B cell (primary cell): ENCODE measurements around the gene ATF7IP2.

Experiments
- EZH2 ChIP-seq: IDR thresholded peaks from 2 replicates; pipeline ENCODE4 v1.6.1; 2012; ENCODE audit warnings: borderline replicate concordance, low read depth, mild to moderate bottlenecking, moderate library complexity, low read length; ENCODE audit not compliant: insufficient read depth, poor library complexity, severe bottlenecking
- TF ChIP-seq, protein P1 (sequence below): fragments of 200-600 bp; IDR thresholded peaks from one replicate; pipeline ENCODE4 v1.8.0; 2022; ENCODE audit warnings: antibody characterized with exemption, mild to moderate bottlenecking

DNA sequence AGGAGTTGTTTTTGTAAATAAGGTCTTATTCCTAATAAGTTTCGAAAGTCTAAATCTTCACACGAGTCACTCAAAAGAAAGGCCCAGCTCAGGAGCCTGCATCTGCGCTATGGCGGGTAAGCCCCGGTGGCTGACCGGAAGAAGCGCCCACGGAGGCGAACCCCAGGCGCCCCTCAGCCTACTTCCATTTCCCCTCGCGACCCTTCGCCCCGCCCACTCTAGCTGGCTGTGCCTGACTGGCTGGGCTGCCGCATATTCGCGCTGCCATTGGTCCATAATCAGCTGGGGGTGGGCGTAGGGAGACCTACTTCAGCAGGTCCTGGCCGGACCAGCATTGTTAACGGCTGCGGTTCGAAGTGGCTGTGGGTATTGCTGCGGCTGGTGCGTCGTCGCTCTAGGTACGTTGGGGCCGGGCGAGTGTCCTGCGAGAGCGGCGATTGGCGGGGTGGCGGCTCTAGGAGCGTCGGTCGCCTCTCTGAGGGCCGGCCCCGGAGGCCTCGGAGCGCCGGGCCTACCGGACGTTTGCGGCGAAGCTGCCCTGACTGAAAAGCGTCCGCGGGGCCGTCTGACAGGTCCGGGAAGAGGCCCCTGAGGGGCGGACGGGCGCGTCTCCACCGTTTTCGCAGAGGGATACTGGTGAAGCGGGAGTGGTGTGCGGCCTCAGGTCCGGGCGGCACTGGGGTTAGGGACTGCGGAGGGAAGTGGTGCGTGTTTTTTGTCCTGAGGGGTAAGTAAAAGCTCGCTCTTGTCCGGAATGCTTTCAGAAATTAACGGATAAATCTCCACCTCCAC, at the start of gene ATF7IP2:
- TF ChIP-seq, protein P1, sequence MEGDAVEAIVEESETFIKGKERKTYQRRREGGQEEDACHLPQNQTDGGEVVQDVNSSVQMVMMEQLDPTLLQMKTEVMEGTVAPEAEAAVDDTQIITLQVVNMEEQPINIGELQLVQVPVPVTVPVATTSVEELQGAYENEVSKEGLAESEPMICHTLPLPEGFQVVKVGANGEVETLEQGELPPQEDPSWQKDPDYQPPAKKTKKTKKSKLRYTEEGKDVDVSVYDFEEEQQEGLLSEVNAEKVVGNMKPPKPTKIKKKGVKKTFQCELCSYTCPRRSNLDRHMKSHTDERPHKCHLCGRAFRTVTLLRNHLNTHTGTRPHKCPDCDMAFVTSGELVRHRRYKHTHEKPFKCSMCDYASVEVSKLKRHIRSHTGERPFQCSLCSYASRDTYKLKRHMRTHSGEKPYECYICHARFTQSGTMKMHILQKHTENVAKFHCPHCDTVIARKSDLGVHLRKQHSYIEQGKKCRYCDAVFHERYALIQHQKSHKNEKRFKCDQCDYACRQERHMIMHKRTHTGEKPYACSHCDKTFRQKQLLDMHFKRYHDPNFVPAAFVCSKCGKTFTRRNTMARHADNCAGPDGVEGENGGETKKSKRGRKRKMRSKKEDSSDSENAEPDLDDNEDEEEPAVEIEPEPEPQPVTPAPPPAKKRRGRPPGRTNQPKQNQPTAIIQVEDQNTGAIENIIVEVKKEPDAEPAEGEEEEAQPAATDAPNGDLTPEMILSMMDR, result no peak
- no peak for TF ChIP-seq EZH2
